HCT116 (cell line): ENCODE results near the gene SRGAP1.

ENCODE experiments used
- CBX3 ChIP-seq: IDR thresholded peaks from 2 replicates; pipeline ENCODE4 v1.6.1; 2012; ENCODE audit warnings: low read depth
- CTCF ChIP-seq, 3 experiments: fragments of 200-600 bp in 1 of 3; sonication (generic) in 1 of 3; IDR thresholded peaks in 2 of 3; conservative IDR thresholded peaks in 1 of 3; 2 replicates each; pipeline ENCODE4 v1.5.1; 2012 to 2017; ENCODE audit warnings: low read depth in 2 of 3, low read length in 2 of 3, antibody characterized with exemption in 1 of 3, borderline replicate concordance in 1 of 3, control low read depth in 1 of 3, mild to moderate bottlenecking in 1 of 3, mixed read lengths in 1 of 3, mixed run types in 1 of 3, moderate library complexity in 1 of 3; ENCODE audit not compliant: insufficient read depth in 1 of 3
- EGR1 ChIP-seq: IDR thresholded peaks from 2 replicates; pipeline ENCODE4 v1.6.1; 2012; ENCODE audit warnings: low read depth
- EZH2 ChIP-seq: fragments of 200-600 bp; sonication (generic); IDR thresholded peaks from 2 replicates; pipeline ENCODE4 v1.6.1; 2017; ENCODE audit warnings: antibody characterized with exemption, mixed run types
- EZH2phosphoT487 ChIP-seq: fragments of 200-600 bp; IDR thresholded peaks from 2 replicates; pipeline ENCODE4 v1.6.1; 2018; ENCODE audit warnings: antibody characterized with exemption, borderline replicate concordance
- MAX ChIP-seq: IDR thresholded peaks from 2 replicates; pipeline ENCODE4 v1.6.1; 2012
- POLR2A ChIP-seq: IDR thresholded peaks from 2 replicates; pipeline ENCODE4 v1.7.0; 2011; ENCODE audit warnings: borderline replicate concordance; ENCODE audit not compliant: insufficient read depth, insufficient read length; ENCODE audit errors: extremely low read depth
- POLR2AphosphoS5 ChIP-seq: IDR thresholded peaks from 2 replicates; pipeline ENCODE4 v1.6.1; 2011; ENCODE audit warnings: mild to moderate bottlenecking, low read depth, low read length, moderate library complexity
- RAD21 ChIP-seq: IDR thresholded peaks from 2 replicates; pipeline ENCODE4 v1.6.1; 2012; ENCODE audit warnings: low read depth, mild to moderate bottlenecking
- SIN3A ChIP-seq: IDR thresholded peaks from 2 replicates; pipeline ENCODE4 v1.6.1; 2012; ENCODE audit warnings: low read depth
- SP1 ChIP-seq: IDR thresholded peaks from 2 replicates; pipeline ENCODE4 v1.6.1; 2012; ENCODE audit warnings: low read depth
- YY1 ChIP-seq: IDR thresholded peaks from 2 replicates; pipeline ENCODE4 v1.6.1; 2011; ENCODE audit warnings: low read length, low read depth, moderate library complexity, mild to moderate bottlenecking; ENCODE audit not compliant: insufficient replicate concordance; ENCODE audit errors: extremely low read depth
- ZFX ChIP-seq: fragments of 450-650 bp; IDR thresholded peaks from 2 replicates; pipeline ENCODE4 v1.6.1; 2017
- ZNF274 ChIP-seq: fragments of 200-500 bp; sonication (Bioruptor generic); IDR thresholded peaks from 2 replicates; pipeline ENCODE4 v1.6.1; 2014; ENCODE audit warnings: mild to moderate bottlenecking, low read depth, low read length, inconsistent platforms

- TF ChIP-seq POLR2A (no peak), CTCF (IDR thresholded peaks at IDR 0.05 in 2 of 3, conservative IDR thresholded peaks at IDR 0.05 in 1 of 3; ENCODE audit: borderline replicate concordance in 1 of 3, insufficient read depth in 1 of 3, low read depth in 2 of 3, low read length in 2 of 3) (no peak), YY1 (no peak), ZNF274 (no peak), CBX3 (no peak), EZH2phosphoT487 (no peak), SIN3A (no peak), EZH2 (no peak), RAD21 (no peak), EGR1 (no peak), MAX (no peak), SP1 (no peak), POLR2AphosphoS5 (no peak), ZFX (no peak)
These were observed 18.4 kb downstream of the SRGAP1 start for GRCh38 chr12:63862969-63863230.
